AG20443 (cell line): ENCODE results near the gene DENND10.
A peak's percentile ranks its signal among the peaks of the same experiment; 100 is the strongest.
"Not testable (repeated sequence)": the region's sequence is repeated elsewhere in the genome, so short reads cannot be mapped to it uniquely, and the experiment has no call there.

Experiments
- DNase-seq: peaks from one replicate; pipeline ENCODE4 v3.0.0; 2012; ENCODE audit warnings: low spot score, mixed read lengths

The DENND10 gene

GRCh38 chr10:119103903-119104653 lies at the start of gene DENND10:
Gene DENND10 (plus strand): TSS chr10:119104113. CDS start chr10:119104143, 30 bp downstream.
- DNase-seq, result peak; percentile 99

- no peak for DNase-seq
These were observed 48.4 kb upstream of the DENND10 start for GRCh38 chr10:119055472-119055871.

GRCh38 chr10:119058010-119058409 lies 45.9 kb upstream of the DENND10 start:
- no peak for DNase-seq

DNA sequence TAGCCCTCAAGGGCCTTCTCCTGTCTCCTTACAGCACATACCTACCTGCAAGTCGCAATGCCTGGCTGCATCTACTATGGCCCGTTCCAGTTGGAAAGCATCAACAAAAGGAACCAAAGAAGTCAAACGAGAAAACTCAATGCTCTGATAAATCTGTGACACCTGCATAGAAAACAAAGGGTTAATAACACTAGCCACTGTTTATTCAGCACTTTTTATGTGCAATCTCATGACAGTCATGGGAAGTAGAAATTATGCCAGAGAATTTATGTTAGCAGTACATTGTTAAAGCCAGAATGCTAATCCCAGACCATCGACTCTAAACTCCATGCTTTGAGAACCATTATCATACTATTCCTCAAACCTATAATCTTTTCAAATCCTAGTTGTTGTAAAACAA lies 44.4 kb upstream of the DENND10 start:
- DNase-seq, result no peak

- DNase-seq, result no peak
These were observed 43.8 kb upstream of the DENND10 start for GRCh38 chr10:119060107-119060506.

DNA sequence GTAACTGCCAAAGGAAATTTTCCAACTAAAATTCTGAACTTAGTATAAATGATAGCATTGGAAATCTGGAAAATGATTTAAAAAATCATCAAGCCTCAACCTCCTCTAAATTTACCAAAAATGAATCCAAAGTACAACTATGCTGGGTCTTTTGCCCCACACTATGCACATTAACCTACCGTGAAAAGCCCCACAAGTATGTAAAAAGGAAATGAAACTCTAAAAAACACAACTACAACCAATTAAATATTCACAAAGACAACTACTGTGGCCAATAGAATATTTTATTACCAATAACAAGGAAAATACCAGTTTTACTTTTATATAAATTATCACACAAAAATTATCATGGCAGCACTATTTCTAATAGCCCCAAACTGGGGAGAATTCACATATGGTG lies 42.6 kb upstream of the DENND10 start:
- DNase-seq, result no peak

DNA sequence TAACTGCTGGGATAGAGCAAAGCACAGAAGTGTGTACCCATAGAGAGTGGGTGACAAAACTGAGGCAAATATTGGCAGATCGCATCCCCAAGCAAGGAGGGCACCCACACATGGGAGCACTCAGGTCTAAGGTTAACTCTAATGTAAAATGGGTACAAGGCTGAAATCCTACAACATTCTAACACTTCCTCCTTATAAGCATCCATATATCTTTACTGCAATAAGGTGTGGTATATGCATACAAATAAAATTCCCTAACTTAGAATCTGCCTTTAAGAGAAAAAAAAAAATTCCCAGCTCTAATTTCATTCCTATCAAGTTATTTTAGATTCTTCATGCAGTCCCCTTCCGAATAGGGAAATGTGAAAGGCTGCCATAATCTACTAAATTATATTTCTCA lies 42.0 kb upstream of the DENND10 start:
- no peak for DNase-seq

- no peak for DNase-seq
These were observed 33.3 kb upstream of the DENND10 start for GRCh38 chr10:119070395-119071165.

DNA sequence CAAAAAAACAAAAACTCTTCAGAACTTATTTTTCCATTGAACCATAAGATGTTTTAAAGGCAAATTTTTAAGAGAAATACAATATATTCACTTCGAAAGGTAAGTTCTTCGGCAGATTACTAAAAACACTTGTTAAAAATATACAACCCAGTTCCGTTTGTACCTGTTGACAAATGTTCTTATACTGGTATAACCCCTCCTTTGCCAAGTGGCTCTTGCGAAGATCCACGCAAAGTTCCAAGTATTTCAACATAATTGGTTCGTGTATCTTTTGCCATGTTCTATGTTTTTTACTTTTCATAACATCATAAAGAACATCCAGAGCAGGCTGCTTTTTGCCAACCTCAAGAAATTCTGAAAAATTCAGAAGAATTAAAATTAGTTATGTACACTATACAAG lies 30.3 kb upstream of the DENND10 start:
- DNase-seq, result no peak

- DNase-seq, result no peak
These were observed 25.3 kb upstream of the DENND10 start for GRCh38 chr10:119078422-119079179.

- peak; percentile 96 for DNase-seq
These were observed 24.1 kb upstream of the DENND10 start for GRCh38 chr10:119079599-119080520.

GRCh38 chr10:119080521-119081259 lies 23.2 kb upstream of the DENND10 start, which contains the start of gene EIF3A:
Gene EIF3A (minus strand): TSS chr10:119080817. CDS start chr10:119080676, 141 bp downstream.
- DNase-seq, result peak; percentile 99

DNA sequence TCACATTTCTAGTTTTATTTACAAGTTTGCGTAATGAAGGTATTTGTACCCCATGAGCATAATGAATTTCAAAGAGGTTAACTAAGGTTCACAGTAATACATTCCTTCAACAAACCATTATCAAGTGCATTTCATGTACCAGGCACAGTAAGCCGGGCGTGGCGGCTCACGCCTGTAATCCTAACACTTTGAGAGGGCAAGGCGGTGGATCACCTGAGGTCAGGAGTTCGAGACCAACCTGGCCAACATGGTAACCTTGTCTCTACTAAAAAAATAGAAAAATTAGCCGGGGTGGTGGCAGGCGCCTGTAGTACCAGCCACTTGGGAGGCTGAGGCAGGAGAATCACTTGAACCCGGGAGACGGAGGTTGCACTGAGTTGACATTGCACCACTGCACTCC lies 19.0 kb upstream of the DENND10 start:
- DNase-seq, result no peak

DNA sequence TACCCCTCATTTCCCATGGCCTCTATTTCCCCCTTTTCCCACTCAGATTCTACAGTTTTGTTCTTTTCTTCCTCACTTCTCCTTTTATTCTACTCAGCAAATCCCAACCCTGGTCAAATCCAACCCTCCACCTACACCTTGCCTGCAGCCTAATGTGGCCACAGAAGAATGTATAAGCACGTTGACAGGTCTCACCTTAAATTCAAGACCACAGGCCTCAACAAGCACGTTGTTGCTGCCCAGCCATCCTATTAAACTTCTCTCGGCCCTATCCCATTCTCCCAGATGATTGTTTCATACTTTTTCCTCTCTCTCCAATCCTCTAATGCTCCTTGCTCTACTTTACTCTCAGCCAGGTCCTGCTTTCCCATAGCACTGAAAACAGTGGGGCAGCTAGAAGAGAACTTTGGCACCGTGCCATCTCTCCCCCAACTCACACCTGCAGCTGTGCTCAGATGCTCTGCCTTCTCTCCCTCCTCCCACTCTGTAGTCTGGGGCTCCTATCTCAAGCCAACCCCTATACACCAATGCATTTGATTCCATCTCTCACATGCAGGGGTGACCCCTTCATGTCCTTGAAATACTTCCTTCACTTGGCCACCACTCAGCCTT lies 16.5 kb upstream of the DENND10 start:
- no peak for DNase-seq

DNA sequence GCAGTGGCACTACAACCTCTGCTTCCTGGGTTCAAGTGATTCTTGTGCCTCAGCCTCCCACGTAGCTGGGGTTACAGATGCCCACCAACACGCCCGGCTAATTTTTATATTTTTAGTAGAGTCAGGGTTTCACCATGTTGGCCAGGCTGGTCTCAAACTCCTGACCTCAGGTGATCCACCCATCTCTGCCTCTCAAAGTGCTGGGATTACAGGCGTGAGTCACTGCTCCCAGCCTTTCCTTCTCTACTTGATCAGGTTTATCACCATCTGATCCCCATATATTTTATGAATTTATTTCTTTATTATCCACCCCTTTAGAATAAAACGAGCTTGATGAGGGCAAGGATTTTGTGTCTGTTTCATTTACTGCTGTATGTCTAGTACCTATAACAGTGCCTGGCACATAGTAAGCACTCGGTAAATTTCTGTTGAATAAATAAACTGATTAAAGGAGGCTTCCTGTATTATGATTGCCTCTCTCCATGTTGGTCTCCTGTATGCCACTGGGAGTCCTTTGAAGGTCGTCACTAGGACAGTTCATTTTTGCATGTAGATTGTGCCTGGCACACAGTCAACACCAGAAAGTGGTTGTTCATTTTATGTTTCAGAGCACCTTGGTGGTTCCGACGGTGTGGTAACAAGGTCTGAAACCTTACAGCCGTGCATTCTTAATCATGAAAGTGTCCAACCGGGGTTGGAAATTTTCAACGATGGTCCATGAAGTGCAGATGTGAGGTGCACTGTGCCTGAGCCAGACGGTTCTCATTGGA lies 13.7 kb upstream of the DENND10 start:
- DNase-seq, result no peak

DNA sequence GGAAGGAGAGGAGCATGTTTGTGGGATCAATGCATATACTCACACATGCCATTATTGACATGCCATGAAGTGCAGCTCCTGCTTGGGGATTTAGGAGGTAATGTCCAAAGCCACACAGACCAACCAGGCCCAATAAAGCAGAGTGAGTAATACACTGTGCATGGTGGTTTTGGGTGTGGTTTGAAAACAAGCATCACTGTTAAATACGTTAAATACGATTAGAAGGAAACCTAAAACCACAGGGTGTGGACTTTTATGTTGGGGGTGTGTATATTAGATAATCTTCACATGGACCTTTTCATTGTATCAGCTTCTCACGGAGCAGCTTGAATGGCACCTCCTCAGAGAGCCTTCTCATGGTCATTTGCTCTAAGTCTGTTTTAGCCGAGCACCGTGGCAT lies 12.9 kb upstream of the DENND10 start:
- peak; percentile 81 for DNase-seq

- DNase-seq, result no peak
These were observed 8.3 kb upstream of the DENND10 start for GRCh38 chr10:119095640-119096039.

- not testable (repeated sequence) for DNase-seq
These were observed 7.1 kb upstream of the DENND10 start for GRCh38 chr10:119096641-119097415.

GRCh38 chr10:119098576-119098975 lies 5.3 kb upstream of the DENND10 start:
- no peak for DNase-seq
